GM12874 (cell line): ENCODE measurements around the gene SLC6A3.

Experiments used
- CTCF ChIP-seq: IDR thresholded peaks from 2 replicates; pipeline ENCODE4 v1.5.1; 2011; ENCODE audit warnings: low read depth, mild to moderate bottlenecking, control low read depth, low read length, moderate library complexity; ENCODE audit not compliant: insufficient read depth

The SLC6A3 gene

GRCh38 chr5:1351156-1351555 is 94.1 kb downstream of the SLC6A3 start:
- TF ChIP-seq CTCF = no peak

GRCh38 chr5:1349246-1349645 is 96.0 kb downstream of the SLC6A3 start:
- no peak for TF ChIP-seq CTCF

GRCh38 chr5:1348986-1349245 is 96.3 kb downstream of the SLC6A3 start:
- TF ChIP-seq CTCF = no peak

GRCh38 chr5:1347571-1347970 is 97.7 kb downstream of the SLC6A3 start:
- no peak for TF ChIP-seq CTCF

- no peak for TF ChIP-seq CTCF
Observed at GRCh38 chr5:1346627-1347440, 98.4 kb downstream of the SLC6A3 start.

- no peak for TF ChIP-seq CTCF
Observed at GRCh38 chr5:1345876-1346626, 99.2 kb downstream of the SLC6A3 start.

GRCh38 chr5:1344975-1345838 is 100.0 kb downstream of the SLC6A3 start, which contains the start of gene CLPTM1L:
TSS of gene CLPTM1L (minus strand) at chr5:1345099. CDS start at chr5:1344841, 258 bp downstream.
- TF ChIP-seq CTCF = no peak
